HepG2 (cell line): ENCODE results near the gene PRM3. TPM values are rescaled to one million over a fixed set of nuclear protein-coding genes. Genes with fewer than 3 reads are reported as not detected.
A peak's percentile ranks its signal among the peaks of the same experiment; 100 is the strongest.

ENCODE experiments used
- CC2D1A ChIP-seq: sonication (generic); formaldehyde crosslinking; IDR thresholded peaks from 2 replicates; pipeline ENCODE4 v1.8.1; 2023; ENCODE audit warnings: mild to moderate bottlenecking, missing genetic modification reagents
- CENPBD1 ChIP-seq: sonication (generic); formaldehyde crosslinking; IDR thresholded peaks from 2 replicates; pipeline ENCODE4 v1.8.0; 2022; ENCODE audit warnings: missing genetic modification reagents, low read depth, mild to moderate bottlenecking, borderline replicate concordance
- ETS1 ChIP-seq: sonication (generic); formaldehyde crosslinking; IDR thresholded peaks from 2 replicates; pipeline ENCODE4 v1.4.0; 2020; ENCODE audit warnings: missing genetic modification reagents
- GTF3A ChIP-seq: sonication (generic); formaldehyde crosslinking; conservative IDR thresholded peaks from 2 replicates; pipeline ENCODE4 v1.4.0; 2020; ENCODE audit warnings: mild to moderate bottlenecking, missing genetic modification reagents
- HIC2 ChIP-seq: sonication (generic); formaldehyde crosslinking; IDR thresholded peaks from 2 replicates; pipeline ENCODE4 v1.9.0; 2022; ENCODE audit warnings: low read depth, missing genetic modification reagents
- HNF4A ChIP-seq: sonication (generic); formaldehyde crosslinking; IDR thresholded peaks from 2 replicates; pipeline ENCODE4 v1.4.0; 2020; ENCODE audit warnings: missing genetic modification reagents
- ISX ChIP-seq: sonication (generic); formaldehyde crosslinking; conservative IDR thresholded peaks from 2 replicates; pipeline ENCODE4 v1.5.0; 2020; ENCODE audit warnings: missing genetic modification reagents
- NPAS2 ChIP-seq: sonication (generic); formaldehyde crosslinking; IDR thresholded peaks from 2 replicates; pipeline ENCODE4 v1.8.0; 2022; ENCODE audit warnings: mild to moderate bottlenecking, missing genetic modification reagents, borderline replicate concordance
- PCBP2 ChIP-seq: fragments of 200-400 bp; formaldehyde crosslinking; optimal IDR thresholded peaks from 2 replicates; pipeline ENCODE3; 2018; ENCODE audit warnings: low read length, low read depth; ENCODE audit not compliant: poor library complexity, severe bottlenecking
- PHF5A ChIP-seq: IDR thresholded peaks from one replicate; pipeline ENCODE4 v1.6.1; 2018; ENCODE audit warnings: low read depth, missing genetic modification reagents; ENCODE audit not compliant: unreplicated experiment
- SETDB1 ChIP-seq: sonication (generic); formaldehyde crosslinking; IDR thresholded peaks from 2 replicates; pipeline ENCODE4 v1.5.1; 2020; ENCODE audit warnings: missing genetic modification reagents, mild to moderate bottlenecking, borderline replicate concordance
- ZNF253 ChIP-seq: sonication (generic); formaldehyde crosslinking; IDR thresholded peaks from 2 replicates; pipeline ENCODE4 v1.8.0; 2022; ENCODE audit warnings: mild to moderate bottlenecking, missing genetic modification reagents, borderline replicate concordance
- ZNF260 ChIP-seq: sonication (generic); formaldehyde crosslinking; IDR thresholded peaks from 2 replicates; pipeline ENCODE4 v1.4.0; 2020; ENCODE audit warnings: missing genetic modification reagents, low read depth, mild to moderate bottlenecking, borderline replicate concordance
- ZNF354B ChIP-seq: sonication (generic); formaldehyde crosslinking; IDR thresholded peaks from 2 replicates; pipeline ENCODE4 v1.8.0; 2022; ENCODE audit warnings: mild to moderate bottlenecking, missing genetic modification reagents
- ZNF569 ChIP-seq: sonication (generic); formaldehyde crosslinking; IDR thresholded peaks from 2 replicates; pipeline ENCODE4 v1.5.0; 2020; ENCODE audit warnings: mild to moderate bottlenecking, missing genetic modification reagents, moderate library complexity, borderline replicate concordance
- ZNF615 ChIP-seq: sonication (generic); formaldehyde crosslinking; IDR thresholded peaks from 2 replicates; pipeline ENCODE4 v1.5.0; 2020; ENCODE audit warnings: mild to moderate bottlenecking, missing genetic modification reagents, borderline replicate concordance
- ZNF790 ChIP-seq: sonication (generic); formaldehyde crosslinking; IDR thresholded peaks from 2 replicates; pipeline ENCODE4 v1.8.0; 2022; ENCODE audit warnings: missing genetic modification reagents, mild to moderate bottlenecking, borderline replicate concordance
- ZNF839 ChIP-seq: sonication (generic); formaldehyde crosslinking; IDR thresholded peaks from 2 replicates; pipeline ENCODE4 v1.4.0; 2020; ENCODE audit warnings: missing genetic modification reagents, mild to moderate bottlenecking, borderline replicate concordance
- polyA plus RNA-seq, 8 experiments: library from polyadenylated mRNA; depleted of rRNA in 3 of 8; stranded (reverse) in 7 of 8; unstranded in 1 of 8; fragments of >200 nt; fragmentation: Illumina TruSeq in 4 of 8; extraction: Trizol in 4 of 8; gene quantifications; 2 replicates each; pipeline versions ENCODE4 v1.2.1 to v1.2.3, GENCODE V29; 2011 to 2016; ENCODE audit warnings: low read depth in 4 of 8, missing spikeins in 1 of 8, mixed read lengths in 1 of 8; ENCODE audit not compliant: insufficient read depth in 1 of 8
- total RNA-seq, 5 experiments: library from RNA; depleted of rRNA; stranded (reverse); fragments of >200 nt; fragmentation: Illumina TruSeq; extraction: Trizol; gene quantifications; 2 replicates each; pipeline ENCODE4 v1.2.3, GENCODE V29; 2016; ENCODE audit warnings: low read depth in 1 of 5
- TF ChIP-seq, protein P1 (sequence below): sonication (generic); formaldehyde crosslinking; IDR thresholded peaks from 2 replicates; pipeline ENCODE4 v1.8.1; 2022; ENCODE audit warnings: low read depth, mild to moderate bottlenecking, missing genetic modification reagents
- TF ChIP-seq, protein P2 (sequence below): sonication (generic); formaldehyde crosslinking; IDR thresholded peaks from 2 replicates; pipeline ENCODE4 v1.5.0; 2020; ENCODE audit warnings: mild to moderate bottlenecking, missing genetic modification reagents

Gene PRM3
- total and polyA plus RNA-seq, 2 of the 13 experiments (the other 11 are each of a cell fraction or from before 2014, with no cell fraction given), result not detected

DNA sequence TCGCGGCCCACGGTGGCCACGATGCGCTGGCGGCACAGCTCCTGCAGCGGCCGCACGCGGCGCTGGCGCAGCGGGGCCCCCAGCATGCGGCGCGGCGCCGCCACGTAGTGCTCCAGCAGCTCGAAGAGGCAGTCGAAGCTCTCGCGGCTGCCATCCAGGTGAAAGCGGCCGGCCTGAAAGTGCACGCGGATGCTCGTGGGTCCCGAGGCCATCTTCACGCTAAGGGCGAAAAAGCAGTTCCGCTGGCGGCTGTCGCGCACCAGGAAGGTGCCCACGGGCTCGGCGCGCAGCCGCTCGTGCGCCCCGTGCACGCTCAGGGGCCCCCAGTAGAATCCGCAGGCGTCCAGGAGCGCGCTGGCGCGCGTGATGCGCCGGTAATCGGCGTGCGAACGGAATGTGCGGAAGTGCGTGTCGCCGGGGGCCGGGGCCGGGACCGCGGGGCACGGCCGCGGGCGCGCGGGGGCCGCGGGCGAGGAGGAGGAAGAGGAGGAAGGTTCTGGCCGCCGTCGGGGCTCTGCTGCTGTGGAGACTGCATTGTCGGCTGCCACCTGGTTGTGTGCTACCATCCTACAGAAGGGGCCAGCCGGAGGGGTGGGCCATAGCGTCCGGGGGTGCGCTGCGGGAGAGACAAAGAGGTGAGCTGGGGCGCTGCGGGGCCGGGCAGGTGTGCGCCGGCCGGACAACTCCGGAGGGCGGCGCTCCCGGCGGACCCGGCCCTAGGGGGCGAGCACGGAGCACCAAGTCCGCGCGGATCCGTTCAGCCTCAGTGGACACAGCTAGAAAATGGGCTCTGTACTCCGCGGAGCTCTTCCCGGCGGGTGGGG, 18.3 kb downstream of the PRM3 start (continued):
- TF ChIP-seq HIC2 (CRISPR knock-in tag) (no peak), PHF5A (CRISPR knock-in tag) (no peak), ZNF615 (CRISPR knock-in tag) (no peak), ZNF790 (CRISPR knock-in tag) (peak; percentile 24; the same call in 1 of the 2 replicates), NPAS2 (CRISPR knock-in tag) (no peak), SETDB1 (CRISPR knock-in tag) (no peak), ETS1 (no peak), ZNF569 (CRISPR knock-in tag) (no peak), ZNF253 (no peak), CC2D1A (CRISPR knock-in tag) (0 out of 2 replicates have a peak, but pooled peaks have one; percentile 23), ZNF260 (no peak), PCBP2 (no peak), CENPBD1 (CRISPR knock-in tag) (no peak), HNF4A (0 out of 2 replicates have a peak, but pooled peaks have one; percentile 19), ISX (CRISPR knock-in tag) (no peak), ZNF354B (CRISPR knock-in tag) (no peak), GTF3A (CRISPR knock-in tag) (no peak), ZNF839 (CRISPR knock-in tag) (peak; percentile 47; the same call in 1 of the 2 replicates)
- TF ChIP-seq, protein P1, sequence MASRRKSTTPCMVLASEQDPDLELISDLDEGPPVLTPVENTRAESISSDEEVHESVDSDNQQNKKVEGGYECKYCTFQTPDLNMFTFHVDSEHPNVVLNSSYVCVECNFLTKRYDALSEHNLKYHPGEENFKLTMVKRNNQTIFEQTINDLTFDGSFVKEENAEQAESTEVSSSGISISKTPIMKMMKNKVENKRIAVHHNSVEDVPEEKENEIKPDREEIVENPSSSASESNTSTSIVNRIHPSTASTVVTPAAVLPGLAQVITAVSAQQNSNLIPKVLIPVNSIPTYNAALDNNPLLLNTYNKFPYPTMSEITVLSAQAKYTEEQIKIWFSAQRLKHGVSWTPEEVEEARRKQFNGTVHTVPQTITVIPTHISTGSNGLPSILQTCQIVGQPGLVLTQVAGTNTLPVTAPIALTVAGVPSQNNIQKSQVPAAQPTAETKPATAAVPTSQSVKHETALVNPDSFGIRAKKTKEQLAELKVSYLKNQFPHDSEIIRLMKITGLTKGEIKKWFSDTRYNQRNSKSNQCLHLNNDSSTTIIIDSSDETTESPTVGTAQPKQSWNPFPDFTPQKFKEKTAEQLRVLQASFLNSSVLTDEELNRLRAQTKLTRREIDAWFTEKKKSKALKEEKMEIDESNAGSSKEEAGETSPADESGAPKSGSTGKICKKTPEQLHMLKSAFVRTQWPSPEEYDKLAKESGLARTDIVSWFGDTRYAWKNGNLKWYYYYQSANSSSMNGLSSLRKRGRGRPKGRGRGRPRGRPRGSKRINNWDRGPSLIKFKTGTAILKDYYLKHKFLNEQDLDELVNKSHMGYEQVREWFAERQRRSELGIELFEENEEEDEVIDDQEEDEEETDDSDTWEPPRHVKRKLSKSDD (CRISPR knock-in tag), result 0 out of 2 replicates have a peak, but pooled peaks have one; percentile 17
- TF ChIP-seq, protein P2, sequence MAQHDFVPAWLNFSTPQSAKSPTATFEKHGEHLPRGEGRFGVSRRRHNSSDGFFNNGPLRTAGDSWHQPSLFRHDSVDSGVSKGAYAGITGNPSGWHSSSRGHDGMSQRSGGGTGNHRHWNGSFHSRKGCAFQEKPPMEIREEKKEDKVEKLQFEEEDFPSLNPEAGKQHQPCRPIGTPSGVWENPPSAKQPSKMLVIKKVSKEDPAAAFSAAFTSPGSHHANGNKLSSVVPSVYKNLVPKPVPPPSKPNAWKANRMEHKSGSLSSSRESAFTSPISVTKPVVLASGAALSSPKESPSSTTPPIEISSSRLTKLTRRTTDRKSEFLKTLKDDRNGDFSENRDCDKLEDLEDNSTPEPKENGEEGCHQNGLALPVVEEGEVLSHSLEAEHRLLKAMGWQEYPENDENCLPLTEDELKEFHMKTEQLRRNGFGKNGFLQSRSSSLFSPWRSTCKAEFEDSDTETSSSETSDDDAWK (CRISPR knock-in tag), result no peak
